ENCODE data around the gene INPP5J.

- TF ChIP-seq, protein P1, sequence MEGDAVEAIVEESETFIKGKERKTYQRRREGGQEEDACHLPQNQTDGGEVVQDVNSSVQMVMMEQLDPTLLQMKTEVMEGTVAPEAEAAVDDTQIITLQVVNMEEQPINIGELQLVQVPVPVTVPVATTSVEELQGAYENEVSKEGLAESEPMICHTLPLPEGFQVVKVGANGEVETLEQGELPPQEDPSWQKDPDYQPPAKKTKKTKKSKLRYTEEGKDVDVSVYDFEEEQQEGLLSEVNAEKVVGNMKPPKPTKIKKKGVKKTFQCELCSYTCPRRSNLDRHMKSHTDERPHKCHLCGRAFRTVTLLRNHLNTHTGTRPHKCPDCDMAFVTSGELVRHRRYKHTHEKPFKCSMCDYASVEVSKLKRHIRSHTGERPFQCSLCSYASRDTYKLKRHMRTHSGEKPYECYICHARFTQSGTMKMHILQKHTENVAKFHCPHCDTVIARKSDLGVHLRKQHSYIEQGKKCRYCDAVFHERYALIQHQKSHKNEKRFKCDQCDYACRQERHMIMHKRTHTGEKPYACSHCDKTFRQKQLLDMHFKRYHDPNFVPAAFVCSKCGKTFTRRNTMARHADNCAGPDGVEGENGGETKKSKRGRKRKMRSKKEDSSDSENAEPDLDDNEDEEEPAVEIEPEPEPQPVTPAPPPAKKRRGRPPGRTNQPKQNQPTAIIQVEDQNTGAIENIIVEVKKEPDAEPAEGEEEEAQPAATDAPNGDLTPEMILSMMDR (IDR thresholded peaks at IDR 0.05; ENCODE audit: insufficient read depth, low read length, poor library complexity, severe bottlenecking), result no peak
- TF ChIP-seq EZH2phosphoT487 (conservative IDR thresholded peaks at IDR 0.05; ENCODE audit: low read length), result no peak
Measured at GRCh38 chr22:31120642-31121041, 2.1 kb upstream of the INPP5J start.

All from SU-DHL-6 (cell line).